ENCODE data around the gene ELL.

Gene ELL

DNA sequence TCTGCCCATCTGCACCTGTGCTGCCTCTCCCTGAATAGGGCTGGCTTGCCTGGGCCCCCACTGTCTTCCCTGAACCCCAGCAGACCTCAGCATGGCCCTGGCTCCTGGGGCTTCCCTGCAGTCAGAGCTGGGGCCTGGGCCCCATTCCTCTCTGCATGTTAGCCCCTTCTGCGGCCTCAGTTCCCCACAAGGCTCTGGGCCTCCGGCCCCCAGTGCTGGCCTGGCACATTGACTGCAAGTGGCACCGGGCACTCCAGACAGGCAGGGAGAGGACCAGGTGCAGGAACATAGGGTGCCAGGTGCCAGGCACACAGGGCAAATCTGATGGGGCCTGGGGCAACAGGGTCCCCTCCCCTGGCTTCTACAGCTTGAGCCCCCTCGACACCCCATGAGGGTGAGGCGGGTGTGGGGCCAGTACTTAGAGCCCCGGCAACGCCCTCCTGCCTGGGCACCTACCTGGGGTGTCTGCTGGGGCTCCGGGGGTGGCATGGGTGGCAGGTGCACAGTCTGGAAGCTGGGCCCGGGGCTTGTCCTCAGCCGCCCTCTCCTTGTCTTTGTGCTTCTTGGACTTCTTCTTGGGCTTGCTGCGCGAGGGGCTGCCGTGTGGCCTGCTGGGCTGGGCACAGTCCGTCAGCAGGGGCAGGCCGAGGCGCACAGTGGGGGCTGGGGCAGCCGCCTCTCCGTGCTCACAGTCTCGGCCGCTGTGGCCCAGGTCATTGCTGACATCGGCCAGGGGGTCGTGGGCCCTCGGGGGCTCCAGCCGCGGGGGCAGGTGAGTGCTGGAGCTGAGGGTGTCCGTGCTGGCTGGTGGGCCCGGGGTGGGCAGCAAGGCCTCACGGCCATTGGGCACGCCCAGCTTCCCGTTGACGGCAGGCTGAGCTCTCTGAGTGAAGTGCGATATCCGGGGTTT is 71.6 kb downstream of the ELL start:
- H3K36me3 ChIP-seq (ENCODE audit: control insufficient read depth in 1 of 2, insufficient read depth in 2 of 2, low read depth in 1 of 2, low read length in 2 of 2) = peaks cover 69 to 74% of the 10 kb centered on the region in 2 experiments
- H3K14ac ChIP-seq (ENCODE audit: low read length in 2 of 2) = no peak overlapping the region
- no peak overlapping the region for H3K27ac ChIP-seq (ENCODE audit: low read length, poor library complexity, severe bottlenecking)
- no peak overlapping the region for H3K9ac ChIP-seq (ENCODE audit: low read length)
- no peak overlapping the region for H2AFZ ChIP-seq (ENCODE audit: low read depth, low read length)
- WGBS = 78% methylated on average over 33 of the region's 33 CpGs
- no peak overlapping the region for H2BK5ac ChIP-seq (ENCODE audit: low read depth, low read length, poor library complexity, severe bottlenecking)
- no peak overlapping the region for H3K18ac ChIP-seq (ENCODE audit: low read depth in 1 of 2, low read length in 2 of 2)
- H4K91ac ChIP-seq (ENCODE audit: low read length) = no peak overlapping the region
- no peak overlapping the region for H3K4ac ChIP-seq (ENCODE audit: low read depth in 1 of 2, low read length in 2 of 2)
- no peak for DNase-seq
- H3K4me3 ChIP-seq (ENCODE audit: insufficient read depth in 1 of 2, low read depth in 1 of 2, low read length in 2 of 2) = no peak overlapping the region
- H3K4me1 ChIP-seq (ENCODE audit: control insufficient read depth, insufficient read depth, low read depth, low read length) = peaks cover 34% of the 10 kb centered on the region
- no peaks in the 10 kb centered on the region for H3K27me3 ChIP-seq (ENCODE audit: control insufficient read depth in 1 of 2, insufficient read depth in 1 of 2, low read length in 2 of 2)
- H3K4me2 ChIP-seq (ENCODE audit: low read length, poor library complexity, severe bottlenecking) = no peak overlapping the region
- peaks cover 41% of the 10 kb centered on the region for H3K79me1 ChIP-seq (replicated peaks; ENCODE audit: low read length, poor library complexity, severe bottlenecking)
- H2AK5ac ChIP-seq (ENCODE audit: low read length, severe bottlenecking) = no peak overlapping the region
- H2BK15ac ChIP-seq (ENCODE audit: low read depth, poor library complexity, severe bottlenecking) = no peak overlapping the region
- no peak overlapping the region for H2BK120ac ChIP-seq (ENCODE audit: low read depth, low read length)
- H3K9me3 ChIP-seq (ENCODE audit: control insufficient read depth, low read length) = no peaks in the 10 kb centered on the region
- peak overlapping the region in 1 of 2 experiments; percentile 43 for H2BK12ac ChIP-seq (ENCODE audit: low read length in 2 of 2)
- no peak overlapping the region for H4K8ac ChIP-seq (ENCODE audit: low read length)
- no peak overlapping the region for H3K23ac ChIP-seq (ENCODE audit: low read length in 2 of 2)

DNA sequence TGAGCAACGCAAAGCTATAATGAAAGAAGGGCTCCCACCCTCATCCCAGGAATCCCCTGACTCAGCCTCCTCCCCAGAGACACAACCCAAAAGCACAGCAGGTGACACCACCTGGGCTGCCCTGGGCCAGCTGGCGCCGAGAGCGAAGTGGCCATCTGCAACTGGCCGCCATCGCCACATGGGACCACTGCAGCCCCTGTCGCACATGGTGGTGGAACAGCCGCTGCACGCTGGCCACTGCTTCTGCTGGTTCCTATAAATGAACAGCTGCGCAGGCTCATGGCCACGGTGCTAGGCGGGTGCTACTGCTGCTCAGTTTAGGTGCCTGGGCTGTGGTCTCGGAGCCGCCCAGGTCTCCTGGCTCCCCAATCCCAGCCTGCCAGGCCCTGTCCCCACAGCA is 72.3 kb downstream of the ELL start:
- Histone ChIP-seq H3K4ac (ENCODE audit: low read depth in 1 of 2, low read length in 2 of 2) (no peak overlapping the region), H2BK120ac (ENCODE audit: low read depth, low read length) (no peak overlapping the region), H2BK12ac (ENCODE audit: low read length in 2 of 2) (no peak overlapping the region), H3K4me1 (ENCODE audit: control insufficient read depth, insufficient read depth, low read depth, low read length) (peaks cover 34% of the 10 kb centered on the region), H4K91ac (ENCODE audit: low read length) (no peak overlapping the region), H3K4me2 (ENCODE audit: low read length, poor library complexity, severe bottlenecking) (no peak overlapping the region), H2BK5ac (ENCODE audit: low read depth, low read length, poor library complexity, severe bottlenecking) (no peak overlapping the region), H3K36me3 (ENCODE audit: control insufficient read depth in 1 of 2, insufficient read depth in 2 of 2, low read depth in 1 of 2, low read length in 2 of 2) (peaks cover 75 to 81% of the 10 kb centered on the region in 2 experiments), H3K79me1 (replicated peaks; ENCODE audit: low read length, poor library complexity, severe bottlenecking) (peaks cover 43% of the 10 kb centered on the region), H4K8ac (ENCODE audit: low read length) (no peak overlapping the region), H3K23ac (ENCODE audit: low read length in 2 of 2) (no peak overlapping the region), H3K27me3 (ENCODE audit: control insufficient read depth in 1 of 2, insufficient read depth in 1 of 2, low read length in 2 of 2) (no peaks in the 10 kb centered on the region), H3K18ac (ENCODE audit: low read depth in 1 of 2, low read length in 2 of 2) (no peak overlapping the region), H2AK5ac (ENCODE audit: low read length, severe bottlenecking) (no peak overlapping the region), H3K9ac (ENCODE audit: low read length) (no peak overlapping the region), H3K14ac (ENCODE audit: low read length in 2 of 2) (no peak overlapping the region), H2AFZ (ENCODE audit: low read depth, low read length) (no peak overlapping the region), H2BK15ac (ENCODE audit: low read depth, poor library complexity, severe bottlenecking) (no peak overlapping the region), H3K4me3 (ENCODE audit: insufficient read depth in 1 of 2, low read depth in 1 of 2, low read length in 2 of 2) (no peak overlapping the region), H3K27ac (ENCODE audit: low read length, poor library complexity, severe bottlenecking) (no peak overlapping the region), H3K9me3 (ENCODE audit: control insufficient read depth, low read length) (no peaks in the 10 kb centered on the region)
- no peak for DNase-seq
- 98% methylated on average over 14 of the region's 14 CpGs for WGBS

DNA sequence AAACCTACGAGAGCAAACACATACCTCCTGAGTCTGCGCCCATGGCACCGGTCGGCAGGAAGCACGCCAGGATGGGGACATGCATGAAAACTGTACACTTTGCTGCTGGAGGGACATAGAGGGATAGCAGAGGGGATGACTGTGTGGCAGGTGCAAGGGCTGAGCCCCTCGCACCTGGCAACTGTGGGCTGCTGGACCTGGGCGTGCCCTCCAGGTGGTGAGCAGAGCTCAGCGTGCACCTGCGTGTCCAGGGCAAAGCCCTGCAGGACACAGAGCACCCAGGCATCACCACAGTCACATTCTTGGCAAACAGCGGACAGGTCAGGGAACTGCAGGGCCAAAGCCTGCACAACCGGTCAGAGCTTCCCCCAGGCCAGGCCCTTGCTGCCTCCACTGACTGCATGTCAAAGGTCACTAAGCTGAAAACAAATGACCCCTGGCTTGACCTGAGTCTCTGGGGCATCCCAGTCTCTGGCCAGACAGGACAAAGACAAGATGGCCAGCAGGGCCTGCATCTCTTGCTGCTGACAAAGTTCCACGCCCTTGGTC is 75.0 kb downstream of the ELL start:
- Histone ChIP-seq H3K79me1 (replicated peaks; ENCODE audit: low read length, poor library complexity, severe bottlenecking) (peaks cover 55% of the 10 kb centered on the region), H3K9ac (ENCODE audit: low read length) (no peak overlapping the region), H2BK15ac (ENCODE audit: low read depth, poor library complexity, severe bottlenecking) (no peak overlapping the region), H3K4ac (ENCODE audit: low read depth in 1 of 2, low read length in 2 of 2) (no peak overlapping the region), H2AK5ac (ENCODE audit: low read length, severe bottlenecking) (no peak overlapping the region), H3K36me3 (ENCODE audit: control insufficient read depth in 1 of 2, insufficient read depth in 2 of 2, low read depth in 1 of 2, low read length in 2 of 2) (peaks cover 88 to 94% of the 10 kb centered on the region in 2 experiments), H3K4me1 (ENCODE audit: control insufficient read depth, insufficient read depth, low read depth, low read length) (peaks cover 31% of the 10 kb centered on the region), H3K14ac (ENCODE audit: low read length in 2 of 2) (no peak overlapping the region), H3K18ac (ENCODE audit: low read depth in 1 of 2, low read length in 2 of 2) (peak overlapping the region in 1 of 2 experiments; percentile 18), H3K4me2 (ENCODE audit: low read length, poor library complexity, severe bottlenecking) (no peak overlapping the region), H2BK120ac (ENCODE audit: low read depth, low read length) (no peak overlapping the region), H3K4me3 (ENCODE audit: insufficient read depth in 1 of 2, low read depth in 1 of 2, low read length in 2 of 2) (peak overlapping the region in 1 of 2 experiments; percentile 30), H2BK12ac (ENCODE audit: low read length in 2 of 2) (no peak overlapping the region), H3K23ac (ENCODE audit: low read length in 2 of 2) (no peak overlapping the region), H3K9me3 (ENCODE audit: control insufficient read depth, low read length) (no peaks in the 10 kb centered on the region), H3K27me3 (ENCODE audit: control insufficient read depth in 1 of 2, insufficient read depth in 1 of 2, low read length in 2 of 2) (no peaks in the 10 kb centered on the region), H4K91ac (ENCODE audit: low read length) (no peak overlapping the region), H4K8ac (ENCODE audit: low read length) (no peak overlapping the region), H2AFZ (ENCODE audit: low read depth, low read length) (no peak overlapping the region), H3K27ac (ENCODE audit: low read length, poor library complexity, severe bottlenecking) (no peak overlapping the region), H2BK5ac (ENCODE audit: low read depth, low read length, poor library complexity, severe bottlenecking) (no peak overlapping the region)
- DNase-seq = no peak
- 77% methylated on average over 12 of the region's 12 CpGs for WGBS

DNA sequence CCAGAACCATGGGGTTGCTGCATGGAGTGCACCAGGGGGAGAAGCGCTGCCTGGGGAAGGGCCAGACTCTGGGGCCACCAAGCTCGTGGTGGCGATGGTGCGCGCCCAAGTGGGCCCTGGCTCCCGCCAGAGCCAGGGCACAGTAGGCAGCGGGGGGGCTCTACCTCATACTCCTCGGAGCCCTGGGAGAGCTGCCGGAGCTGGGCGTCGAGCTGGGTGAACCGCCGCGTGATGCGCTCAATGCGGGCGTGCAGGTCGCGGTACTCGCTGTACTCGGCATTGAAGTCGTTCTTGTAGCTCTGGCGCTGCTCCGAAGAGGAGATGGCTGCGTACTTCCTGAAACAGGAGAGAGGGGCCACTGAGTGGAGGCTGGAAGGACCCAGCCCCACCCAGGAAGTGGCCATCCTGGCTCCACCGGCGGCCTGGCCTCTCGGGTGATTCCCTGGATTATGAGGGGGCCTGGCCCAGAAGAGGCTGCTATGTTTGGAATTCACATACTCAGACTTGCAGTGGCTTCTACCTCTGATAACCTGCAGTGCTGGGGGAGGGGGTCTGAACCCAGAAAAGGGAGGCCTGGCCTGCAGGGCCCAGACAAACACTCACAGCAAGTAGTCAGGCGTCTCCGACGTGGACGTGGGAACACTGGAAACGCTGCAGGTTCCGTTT is 75.6 kb downstream of the ELL start:
- no peak overlapping the region for H3K4me3 ChIP-seq (ENCODE audit: insufficient read depth in 1 of 2, low read depth in 1 of 2, low read length in 2 of 2)
- no peak overlapping the region for H2AFZ ChIP-seq (ENCODE audit: low read depth, low read length)
- H2BK15ac ChIP-seq (ENCODE audit: low read depth, poor library complexity, severe bottlenecking) = no peak overlapping the region
- no peak overlapping the region for H2BK12ac ChIP-seq (ENCODE audit: low read length in 2 of 2)
- H2AK5ac ChIP-seq (ENCODE audit: low read length, severe bottlenecking) = no peak overlapping the region
- peaks cover 53% of the 10 kb centered on the region for H3K79me1 ChIP-seq (replicated peaks; ENCODE audit: low read length, poor library complexity, severe bottlenecking)
- H3K4me1 ChIP-seq (ENCODE audit: control insufficient read depth, insufficient read depth, low read depth, low read length) = peaks cover 27% of the 10 kb centered on the region
- no peak overlapping the region for H3K9ac ChIP-seq (ENCODE audit: low read length)
- no peak for DNase-seq
- H3K27ac ChIP-seq (ENCODE audit: low read length, poor library complexity, severe bottlenecking) = no peak overlapping the region
- no peak overlapping the region for H3K18ac ChIP-seq (ENCODE audit: low read depth in 1 of 2, low read length in 2 of 2)
- no peak overlapping the region for H3K14ac ChIP-seq (ENCODE audit: low read length in 2 of 2)
- no peak overlapping the region for H3K23ac ChIP-seq (ENCODE audit: low read length in 2 of 2)
- no peak overlapping the region for H3K4ac ChIP-seq (ENCODE audit: low read depth in 1 of 2, low read length in 2 of 2)
- H2BK5ac ChIP-seq (ENCODE audit: low read depth, low read length, poor library complexity, severe bottlenecking) = no peak overlapping the region
- no peak overlapping the region for H3K4me2 ChIP-seq (ENCODE audit: low read length, poor library complexity, severe bottlenecking)
- no peak overlapping the region for H4K91ac ChIP-seq (ENCODE audit: low read length)
- H3K27me3 ChIP-seq (ENCODE audit: control insufficient read depth in 1 of 2, insufficient read depth in 1 of 2, low read length in 2 of 2) = no peaks in the 10 kb centered on the region
- peaks cover 82 to 94% of the 10 kb centered on the region in 2 experiments for H3K36me3 ChIP-seq (ENCODE audit: control insufficient read depth in 1 of 2, insufficient read depth in 2 of 2, low read depth in 1 of 2, low read length in 2 of 2)
- H4K8ac ChIP-seq (ENCODE audit: low read length) = no peak overlapping the region
- H3K9me3 ChIP-seq (ENCODE audit: control insufficient read depth, low read length) = no peaks in the 10 kb centered on the region
- H2BK120ac ChIP-seq (ENCODE audit: low read depth, low read length) = no peak overlapping the region
- 89% methylated on average over 34 of the region's 34 CpGs for WGBS
